ENCODE results near the gene ERMP1. TPM values are rescaled to one million over a fixed set of nuclear protein-coding genes. Genes with fewer than 3 reads are reported as not detected.

Gene ERMP1
- total and polyA plus RNA-seq, 2 donors from 2014 or later, result 34.4 to 89.6 TPM

- peak overlapping the region in 1 of 3 donors; percentile 8 for H3K9ac ChIP-seq (ENCODE audit: low read length in 3 of 3)
- TF ChIP-seq, protein P1, sequence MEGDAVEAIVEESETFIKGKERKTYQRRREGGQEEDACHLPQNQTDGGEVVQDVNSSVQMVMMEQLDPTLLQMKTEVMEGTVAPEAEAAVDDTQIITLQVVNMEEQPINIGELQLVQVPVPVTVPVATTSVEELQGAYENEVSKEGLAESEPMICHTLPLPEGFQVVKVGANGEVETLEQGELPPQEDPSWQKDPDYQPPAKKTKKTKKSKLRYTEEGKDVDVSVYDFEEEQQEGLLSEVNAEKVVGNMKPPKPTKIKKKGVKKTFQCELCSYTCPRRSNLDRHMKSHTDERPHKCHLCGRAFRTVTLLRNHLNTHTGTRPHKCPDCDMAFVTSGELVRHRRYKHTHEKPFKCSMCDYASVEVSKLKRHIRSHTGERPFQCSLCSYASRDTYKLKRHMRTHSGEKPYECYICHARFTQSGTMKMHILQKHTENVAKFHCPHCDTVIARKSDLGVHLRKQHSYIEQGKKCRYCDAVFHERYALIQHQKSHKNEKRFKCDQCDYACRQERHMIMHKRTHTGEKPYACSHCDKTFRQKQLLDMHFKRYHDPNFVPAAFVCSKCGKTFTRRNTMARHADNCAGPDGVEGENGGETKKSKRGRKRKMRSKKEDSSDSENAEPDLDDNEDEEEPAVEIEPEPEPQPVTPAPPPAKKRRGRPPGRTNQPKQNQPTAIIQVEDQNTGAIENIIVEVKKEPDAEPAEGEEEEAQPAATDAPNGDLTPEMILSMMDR (IDR thresholded peaks at IDR 0.05; ENCODE audit: borderline replicate concordance, extremely low read depth, insufficient read depth), result no peak
- H3K9me3 ChIP-seq (ENCODE audit: control insufficient read depth in 2 of 3, insufficient read depth in 1 of 3, low read length in 3 of 3), result no peaks in the 10 kb centered on the region
- intact Hi-C loops (cut with DNase I), result no loop called here
- no peak for FAIRE-seq
- peak in 2 of 5 donors; percentile 40 to 56 for DNase-seq
- H3K27me3 ChIP-seq (ENCODE audit: control insufficient read depth, insufficient read depth, low read length), result no peaks in the 10 kb centered on the region
- H3K36me3 ChIP-seq (ENCODE audit: control insufficient read depth in 2 of 3, insufficient read depth in 3 of 3, low read length in 3 of 3), result no peaks in the 10 kb centered on the region
- peaks cover 8 to 25% (median 22%) of the 10 kb centered on the region in 3 donors for H3K4me1 ChIP-seq (ENCODE audit: control insufficient read depth in 2 of 3, insufficient read depth in 2 of 3, low read depth in 1 of 3, low read length in 3 of 3)
- no peak overlapping the region for H3K4me3 ChIP-seq (ENCODE audit: low read length in 3 of 3)
- H3K27ac ChIP-seq (ENCODE audit: low read depth in 2 of 2, low read length in 2 of 2), result peak overlapping the region; percentile 67 to 70
These were observed 7.9 kb upstream of the ERMP1 start for GRCh38 chr9:5840788-5841187.

- TF ChIP-seq, protein P1 (IDR thresholded peaks at IDR 0.05; ENCODE audit: borderline replicate concordance, extremely low read depth, insufficient read depth), result no peak
- FAIRE-seq (no peak), DNase-seq (no peak)
- intact Hi-C loops (cut with DNase I), result no loop called here
- Histone ChIP-seq H3K4me1 (ENCODE audit: control insufficient read depth in 2 of 3, insufficient read depth in 2 of 3, low read depth in 1 of 3, low read length in 3 of 3) (peaks cover 8 to 25% (median 22%) of the 10 kb centered on the region in 3 donors), H3K27ac (ENCODE audit: low read depth in 2 of 2, low read length in 2 of 2) (peak overlapping the region; percentile 1 to 70), H3K36me3 (ENCODE audit: control insufficient read depth in 2 of 3, insufficient read depth in 3 of 3, low read length in 3 of 3) (no peaks in the 10 kb centered on the region), H3K9me3 (ENCODE audit: control insufficient read depth in 2 of 3, insufficient read depth in 1 of 3, low read length in 3 of 3) (no peaks in the 10 kb centered on the region), H3K4me3 (ENCODE audit: low read length in 3 of 3) (no peak overlapping the region), H3K27me3 (ENCODE audit: control insufficient read depth, insufficient read depth, low read length) (no peaks in the 10 kb centered on the region), H3K9ac (ENCODE audit: low read length in 3 of 3) (no peak overlapping the region)
These were observed 6.6 kb upstream of the ERMP1 start for GRCh38 chr9:5839572-5839902.

GRCh38 chr9:5838884-5839571 lies 6.1 kb upstream of the ERMP1 start:
- FAIRE-seq (no peak), DNase-seq (peak in 1 of 5 donors; percentile 50)
- H3K27me3 ChIP-seq (ENCODE audit: control insufficient read depth, insufficient read depth, low read length), result no peaks in the 10 kb centered on the region
- no peaks in the 10 kb centered on the region for H3K9me3 ChIP-seq (ENCODE audit: control insufficient read depth in 2 of 3, insufficient read depth in 1 of 3, low read length in 3 of 3)
- intact Hi-C loops (cut with DNase I), result no loop called here
- H3K36me3 ChIP-seq (ENCODE audit: control insufficient read depth in 2 of 3, insufficient read depth in 3 of 3, low read length in 3 of 3), result no peaks in the 10 kb centered on the region
- H3K27ac ChIP-seq (ENCODE audit: low read depth in 2 of 2, low read length in 2 of 2), result peak overlapping the region in 1 of 2 donors; percentile 70
- peaks cover 5 to 20% (median 19%) of the 10 kb centered on the region in 3 donors for H3K4me1 ChIP-seq (ENCODE audit: control insufficient read depth in 2 of 3, insufficient read depth in 2 of 3, low read depth in 1 of 3, low read length in 3 of 3)
- no peak overlapping the region for H3K4me3 ChIP-seq (ENCODE audit: low read length in 3 of 3)
- TF ChIP-seq, protein P1 (IDR thresholded peaks at IDR 0.05; ENCODE audit: borderline replicate concordance, extremely low read depth, insufficient read depth), result no peak
- no peak overlapping the region for H3K9ac ChIP-seq (ENCODE audit: low read length in 3 of 3)

All from kidney (tissue), 14 donors.